ENCODE data around the gene STPG4.
"Not testable (repeated sequence)": the region's sequence is repeated elsewhere in the genome, so short reads cannot be mapped to it uniquely, and the experiment has no call there.

The STPG4 gene

GRCh38 chr2:47172922-47173695 is 18.0 kb upstream of the STPG4 start:
- no peak for DNase-seq

DNA sequence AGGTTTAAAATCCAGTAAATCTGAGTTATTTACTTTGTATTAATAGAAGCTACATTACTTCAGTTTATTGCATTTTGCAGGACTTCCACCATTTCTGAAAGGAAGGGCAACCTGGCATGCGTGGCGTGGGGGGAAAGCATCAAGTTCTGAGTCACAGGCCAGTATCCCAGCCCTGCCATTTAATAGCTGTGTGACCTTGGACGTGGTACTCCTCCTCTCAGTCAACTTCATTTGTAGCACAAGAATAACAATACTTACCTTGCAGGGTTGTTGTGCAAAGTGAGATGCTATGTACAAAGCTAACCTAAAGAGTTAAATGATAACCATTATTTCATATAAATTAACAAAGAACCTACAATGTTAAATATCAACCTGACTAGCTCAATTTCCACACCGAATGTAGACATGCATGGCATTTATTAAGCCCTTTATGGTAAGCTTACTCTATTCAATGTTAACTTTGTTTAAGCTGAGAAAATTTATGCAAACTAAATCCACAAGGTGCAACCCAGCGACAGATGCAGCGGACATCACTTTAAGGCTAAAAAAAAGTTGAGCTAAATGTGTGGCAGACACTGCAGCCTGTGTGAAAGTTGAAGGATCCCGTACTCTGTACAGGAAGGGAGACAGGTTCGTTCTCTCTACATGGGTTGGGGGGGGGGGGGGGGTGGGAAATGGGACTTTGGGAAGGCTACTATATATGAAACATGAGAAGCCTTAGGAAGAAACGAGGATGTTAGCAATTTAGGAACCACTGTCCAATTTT is 17.2 kb upstream of the STPG4 start:
- DNase-seq = no peak

GRCh38 chr2:47169784-47170183 is 14.7 kb upstream of the STPG4 start:
- no peak for DNase-seq

- not testable (repeated sequence) for DNase-seq
Measured at GRCh38 chr2:47168895-47169294, 13.8 kb upstream of the STPG4 start.

DNA sequence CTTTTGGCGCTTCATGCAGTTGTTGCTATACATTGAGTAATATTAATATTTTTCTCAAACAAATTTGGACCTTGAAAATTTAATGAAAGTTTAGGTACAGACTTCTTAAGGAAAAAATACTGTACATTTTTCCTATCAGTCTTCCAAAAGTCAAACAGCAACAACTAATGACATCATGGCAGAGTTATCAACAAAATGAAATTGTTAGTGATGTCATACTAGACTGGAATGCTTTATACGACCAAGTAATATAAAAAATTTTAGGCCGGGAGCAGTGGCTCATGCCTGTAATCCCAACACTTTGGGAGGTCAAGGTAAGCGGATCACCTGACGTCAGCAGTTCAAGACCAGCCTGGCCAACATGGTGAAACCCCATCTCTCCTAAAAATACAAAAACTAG is 12.0 kb upstream of the STPG4 start:
- DNase-seq = no peak

DNA sequence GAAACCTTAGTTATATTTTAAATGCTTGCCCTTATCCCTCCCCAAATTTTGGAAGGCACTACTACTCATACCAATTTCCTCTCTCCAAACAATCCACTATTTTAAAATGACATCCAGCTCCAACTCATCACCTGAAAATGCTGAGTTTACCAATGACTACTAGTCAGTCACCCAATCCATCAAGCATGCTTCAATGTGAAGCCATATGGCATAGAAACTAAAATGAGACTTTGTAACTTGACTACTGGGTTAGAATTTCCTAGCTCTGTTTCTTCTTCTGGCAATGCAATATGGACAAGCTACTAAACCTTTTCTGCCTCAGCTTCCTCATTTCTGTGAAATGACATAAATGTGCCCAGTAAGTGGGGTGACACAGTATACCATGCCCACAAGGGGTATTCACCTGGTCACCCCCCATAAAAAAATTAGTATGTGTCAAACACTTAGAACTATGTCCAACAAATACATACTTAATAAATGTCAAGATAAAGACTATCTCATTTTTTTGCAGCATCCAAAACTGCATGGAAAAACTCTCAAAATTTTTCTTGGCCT is 10.0 kb upstream of the STPG4 start:
- no peak for DNase-seq

DNA sequence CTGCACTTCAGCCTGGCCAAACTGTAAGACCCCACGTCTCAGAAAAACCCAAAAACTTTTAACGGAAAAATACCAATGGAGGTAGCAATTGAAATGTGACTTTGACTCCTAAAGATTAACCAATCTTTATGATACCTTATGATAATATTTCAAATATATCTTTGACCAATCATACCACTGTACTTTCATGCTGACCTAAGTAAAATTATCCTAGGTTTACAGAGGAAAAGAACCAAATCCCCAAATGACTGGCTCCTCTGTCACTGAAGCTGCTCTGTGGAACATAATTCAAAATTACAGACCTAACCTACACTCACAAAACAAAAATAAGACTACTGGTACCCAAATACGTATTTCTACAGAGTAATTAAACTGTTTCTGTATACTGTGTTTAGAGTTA is 7.7 kb upstream of the STPG4 start:
- no peak for DNase-seq

DNA sequence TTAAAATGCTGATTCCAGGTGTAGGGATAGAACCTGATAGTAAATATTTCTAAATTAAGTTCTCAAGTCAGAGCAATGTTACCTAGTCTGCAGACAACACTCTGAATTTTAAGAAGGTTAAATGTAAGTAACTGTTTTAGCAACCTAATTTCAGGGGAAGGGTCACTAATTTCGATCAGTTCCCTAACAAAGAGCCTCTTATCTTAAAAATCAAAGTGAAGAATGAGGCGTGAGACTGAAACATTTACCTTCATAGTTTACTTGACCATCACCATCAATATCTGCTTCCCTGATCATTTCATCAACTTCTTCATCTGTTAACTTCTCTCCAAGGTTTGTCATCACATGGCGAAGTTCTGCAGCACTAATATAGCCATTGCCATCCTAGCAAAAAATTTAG is 6.4 kb upstream of the STPG4 start:
- DNase-seq = no peak

DNA sequence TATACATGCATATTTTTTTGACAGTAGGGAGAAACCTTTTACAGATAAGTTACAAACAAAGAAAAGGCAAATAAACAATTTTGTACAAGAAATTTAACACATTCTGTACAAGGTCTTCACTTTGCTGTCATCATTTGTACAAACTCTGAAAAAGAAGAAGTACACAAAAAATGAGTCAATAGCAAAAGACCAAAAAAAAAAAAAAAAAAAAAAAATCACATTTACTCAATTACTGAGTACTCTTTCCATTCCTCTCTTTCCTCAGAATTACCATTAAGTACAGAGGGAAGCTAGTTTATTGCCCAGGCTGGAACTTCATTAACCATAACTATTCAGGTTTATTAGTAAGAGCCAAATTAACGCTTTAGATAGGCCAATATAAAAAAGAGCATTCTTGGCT is 5.6 kb upstream of the STPG4 start:
- no peak for DNase-seq

- no peak for DNase-seq
Measured at GRCh38 chr2:47160211-47160610, 5.1 kb upstream of the STPG4 start.

DNA sequence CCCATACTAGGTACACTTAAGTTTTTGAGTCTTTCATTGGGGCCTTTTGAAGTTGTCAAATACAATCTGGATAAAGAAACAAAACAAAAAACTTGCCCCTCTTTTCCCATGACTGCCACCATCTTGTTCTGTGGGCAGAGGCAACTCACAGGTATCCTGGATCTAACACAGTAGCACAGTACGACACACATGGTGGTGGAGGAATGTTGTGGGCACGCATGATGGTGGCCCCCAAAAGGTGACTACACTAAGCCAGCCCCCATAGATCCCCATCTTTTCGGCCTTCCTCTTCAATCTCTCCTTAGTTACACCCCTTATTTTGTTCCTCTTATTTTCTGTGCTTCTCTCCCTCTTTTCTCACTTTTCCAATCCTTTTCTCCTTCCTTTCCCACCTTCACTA is 4.5 kb upstream of the STPG4 start:
- no peak for DNase-seq

GRCh38 chr2:47158576-47158975 is 3.5 kb upstream of the STPG4 start:
- DNase-seq = no peak

GRCh38 chr2:47152803-47153202 is 2.3 kb downstream of the STPG4 start:
- DNase-seq = no peak

DNA sequence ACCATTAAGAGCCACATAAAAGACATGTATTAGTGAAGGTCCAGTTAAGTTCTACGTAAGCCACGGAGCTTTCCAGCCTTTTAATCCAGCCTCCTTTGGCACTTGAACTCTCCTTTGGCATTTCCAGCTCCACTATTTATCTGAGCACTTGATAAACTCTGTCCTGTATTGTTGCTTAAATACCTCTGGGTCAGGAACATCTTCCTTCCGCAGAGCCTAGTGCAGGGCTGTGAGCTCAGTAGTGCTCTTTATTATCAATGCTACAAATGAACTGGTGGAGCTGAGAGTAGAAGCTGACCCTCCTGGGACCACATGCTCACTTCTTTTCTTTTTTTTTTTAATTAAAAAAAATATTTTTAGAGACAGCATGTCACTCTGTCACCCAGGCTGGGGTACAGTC is 4.9 kb downstream of the STPG4 start:
- no peak for DNase-seq

DNA sequence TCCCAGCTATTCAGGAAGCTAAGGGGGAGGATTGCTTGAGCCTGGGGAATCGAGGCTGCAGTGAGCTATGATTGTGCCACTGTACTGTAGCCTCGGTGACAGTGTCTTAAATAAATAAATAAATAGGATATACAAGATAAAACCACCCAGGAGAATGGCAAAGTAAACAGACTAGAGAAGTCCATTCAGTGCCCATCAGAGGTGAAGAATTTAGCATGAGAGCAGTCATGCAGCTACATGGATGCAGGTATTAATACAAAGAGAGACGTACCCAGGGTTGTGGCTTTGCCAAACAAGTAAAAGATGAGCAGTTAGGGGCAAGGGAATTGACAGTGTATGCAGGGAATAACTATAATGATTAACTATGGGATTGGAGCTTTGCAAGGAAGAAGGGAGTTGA is 8.1 kb downstream of the STPG4 start:
- no peak for DNase-seq

- no peak for DNase-seq
Measured at GRCh38 chr2:47145466-47145865, 9.6 kb downstream of the STPG4 start.

DNA sequence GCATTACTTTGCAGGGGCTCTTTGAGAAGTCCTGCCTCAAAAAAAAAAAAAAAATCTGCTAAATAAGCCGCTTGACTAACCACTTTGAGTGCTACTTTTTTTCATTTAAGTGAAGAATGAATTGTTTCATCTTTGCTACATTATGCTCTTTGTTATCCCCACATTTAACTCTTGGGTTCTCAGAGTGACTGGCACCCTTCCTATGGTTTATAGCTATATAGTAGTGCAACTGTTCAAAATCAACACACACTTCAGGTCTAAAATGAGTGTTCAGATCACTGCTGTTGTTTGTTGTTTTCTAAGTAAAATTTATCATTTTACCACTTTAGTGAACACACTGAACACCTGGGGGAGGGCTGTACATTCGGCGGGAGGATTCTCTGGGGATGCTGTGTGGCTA is 13.6 kb downstream of the STPG4 start:
- no peak for DNase-seq

DNA sequence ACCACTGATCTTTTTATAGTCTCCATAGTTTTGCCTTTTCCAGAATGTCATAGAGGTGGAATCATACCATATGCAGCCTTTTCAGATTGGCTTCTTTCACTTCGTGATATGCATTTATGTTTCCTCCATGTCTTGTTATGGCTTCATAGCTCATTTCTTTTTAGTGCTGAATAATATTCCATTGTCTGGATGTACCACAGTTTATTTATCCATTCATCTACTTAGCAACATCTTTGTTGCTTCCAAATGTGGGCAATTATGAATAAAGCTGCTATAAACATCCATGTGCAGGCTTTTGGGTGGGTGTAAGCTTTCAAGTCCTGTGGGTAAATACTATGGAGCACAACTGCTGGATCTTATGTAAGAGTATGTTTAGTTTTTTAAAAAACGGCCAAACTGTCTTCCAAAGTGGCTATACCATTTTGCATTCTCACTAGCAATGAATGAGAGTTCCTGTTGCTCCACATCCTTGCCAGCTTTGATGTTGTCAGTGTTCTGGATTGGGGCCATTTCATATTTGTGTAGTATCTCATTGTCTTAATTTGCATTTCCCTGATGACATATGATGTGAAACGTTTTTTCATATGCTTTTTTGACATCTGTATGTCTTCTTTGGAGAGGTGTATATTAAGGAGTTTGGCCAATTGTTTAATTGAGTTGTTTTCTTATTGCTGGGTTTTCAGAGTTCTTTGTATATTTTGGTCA is 20.6 kb downstream of the STPG4 start:
- DNase-seq = no peak

- no peak for DNase-seq
Measured at GRCh38 chr2:47133046-47133445, 22.1 kb downstream of the STPG4 start.

DNA sequence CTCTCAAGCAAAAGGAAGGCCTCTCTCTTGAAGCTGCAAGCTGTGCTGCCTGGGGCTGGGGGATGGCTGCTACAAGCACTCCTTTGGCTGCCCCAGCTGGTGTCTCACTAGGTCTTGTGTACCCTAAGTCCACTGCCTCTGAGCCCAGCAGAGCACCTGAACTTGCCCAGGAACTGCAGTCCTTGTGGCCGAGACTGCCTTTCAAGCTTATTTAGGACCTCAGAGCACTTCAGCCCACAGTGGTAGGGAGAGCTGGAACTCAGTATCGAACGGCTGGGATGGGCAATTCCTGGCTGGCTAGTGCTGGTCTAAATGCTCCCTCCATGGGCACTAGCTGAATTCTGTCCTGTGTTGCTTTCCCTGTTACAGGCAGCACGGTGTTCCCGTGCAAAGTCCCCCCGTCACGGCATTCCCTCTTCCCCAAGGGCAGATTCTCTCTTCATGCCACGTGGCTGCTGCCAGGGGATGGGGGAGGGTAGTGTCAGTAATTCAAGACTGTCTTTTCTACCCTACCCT is 25.9 kb downstream of the STPG4 start:
- DNase-seq = no peak

DNA sequence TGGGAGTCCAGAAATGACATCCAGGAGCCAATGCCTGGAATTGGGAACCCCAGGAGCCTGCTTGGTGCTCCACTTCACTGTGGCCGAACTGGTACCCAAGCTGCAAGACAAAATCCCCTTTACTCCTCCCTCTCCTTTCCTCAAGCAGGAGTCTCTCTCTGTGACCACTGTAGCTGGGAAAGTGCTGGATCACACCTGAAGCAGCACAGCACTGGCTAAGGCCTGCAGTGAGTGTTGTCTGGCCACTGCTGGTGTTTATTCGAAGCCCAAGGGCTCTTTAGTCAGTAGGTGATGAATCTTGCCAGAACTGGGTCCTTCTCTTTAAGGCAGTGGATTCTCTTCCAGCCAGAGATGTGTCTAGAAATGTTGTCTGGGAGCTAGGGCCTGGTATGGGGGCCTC is 26.4 kb downstream of the STPG4 start:
- no peak for DNase-seq

DNA sequence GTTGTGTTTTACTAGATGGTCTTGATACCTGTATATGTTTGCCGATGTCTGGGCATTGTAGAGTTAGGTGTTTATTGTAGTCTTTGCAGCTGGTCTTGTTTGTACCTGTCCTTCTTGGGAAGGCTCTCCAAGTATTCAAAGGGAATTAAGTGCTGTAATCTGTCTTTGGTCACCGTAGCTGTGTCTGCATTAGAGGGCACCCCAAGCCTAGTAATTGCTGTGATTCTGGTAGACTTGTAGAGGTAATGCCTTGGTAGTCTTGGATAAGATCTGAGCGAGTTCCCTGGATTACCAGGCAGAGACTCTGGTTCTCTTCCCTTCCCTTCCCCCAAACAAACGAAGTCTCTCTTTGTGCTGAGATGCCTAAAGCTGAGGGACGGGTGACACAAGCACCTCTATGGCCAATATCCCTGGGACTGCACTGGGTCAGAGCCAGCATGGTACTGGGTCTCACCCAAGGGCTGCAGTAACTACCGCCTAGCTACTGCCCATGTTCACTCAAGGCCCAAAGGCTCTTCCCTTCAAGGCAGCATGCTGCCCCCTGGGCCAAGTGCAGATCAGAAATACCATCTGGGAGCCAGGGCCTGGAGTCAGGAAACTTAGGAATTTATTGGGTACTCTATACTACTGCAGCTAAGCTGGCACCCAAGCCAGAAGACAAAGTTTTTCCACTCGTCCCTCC is 27.1 kb downstream of the STPG4 start:
- DNase-seq = no peak

GRCh38 chr2:47126783-47127182 is 28.3 kb downstream of the STPG4 start:
- no peak for DNase-seq

Measured in stimulated activated CD4-positive, alpha-beta T cell treated with anti-CD3 and anti-CD28 coated beads, Interleukin-4, amount 100 ng/mL, for 4 hours (primary cell).